GM10847 (cell line): ENCODE data around the gene ANKS1A.

ENCODE experiments used
- POLR2A ChIP-seq: IDR thresholded peaks from 2 replicates; pipeline ENCODE4 v1.6.1; 2011; ENCODE audit not compliant: insufficient read length; ENCODE audit errors: extremely low read depth

ANKS1A gene

DNA sequence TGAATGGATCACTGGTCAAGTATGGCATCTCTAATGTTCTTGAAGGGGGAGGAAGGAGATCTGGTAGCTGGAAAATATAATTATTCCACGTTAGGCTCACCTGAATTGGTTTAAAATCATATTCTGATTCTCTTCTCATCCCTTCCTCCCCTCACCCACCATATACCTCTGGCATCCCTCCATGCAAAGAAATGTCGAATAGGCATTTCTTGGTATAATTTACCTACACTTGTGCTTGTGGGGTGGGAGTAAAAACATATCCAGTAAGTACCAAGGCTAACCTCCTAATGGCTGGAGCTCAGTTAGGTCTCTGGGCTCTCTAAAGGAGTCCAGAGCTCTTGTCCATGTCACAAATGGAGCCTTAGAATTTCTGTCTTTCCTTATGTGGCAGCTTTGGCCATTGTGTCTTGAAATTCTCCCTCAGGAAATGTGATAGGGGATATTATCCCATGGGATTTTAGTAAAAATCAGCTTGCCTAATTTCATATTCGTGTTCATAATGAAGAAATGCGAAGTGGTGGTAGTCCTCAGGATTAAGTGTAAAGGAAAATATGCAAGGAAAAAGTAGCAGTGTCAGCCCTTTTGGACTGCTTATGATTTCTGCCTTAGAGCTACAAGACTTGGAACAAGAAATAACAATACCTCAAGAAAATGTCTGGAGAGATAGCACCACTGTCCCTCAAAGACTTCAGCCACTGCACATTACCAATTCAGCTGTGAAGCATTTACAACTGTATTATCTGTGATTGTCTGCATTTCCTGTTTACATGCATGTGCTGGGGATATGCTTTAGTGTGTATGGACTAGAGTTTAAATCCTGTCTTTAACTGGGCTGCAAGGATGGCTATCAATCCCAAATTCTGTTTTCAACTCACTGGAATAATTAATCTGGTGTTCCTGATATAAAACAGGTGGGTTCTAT, 13.5 kb upstream of the ANKS1A start:
- no peak for TF ChIP-seq POLR2A

DNA sequence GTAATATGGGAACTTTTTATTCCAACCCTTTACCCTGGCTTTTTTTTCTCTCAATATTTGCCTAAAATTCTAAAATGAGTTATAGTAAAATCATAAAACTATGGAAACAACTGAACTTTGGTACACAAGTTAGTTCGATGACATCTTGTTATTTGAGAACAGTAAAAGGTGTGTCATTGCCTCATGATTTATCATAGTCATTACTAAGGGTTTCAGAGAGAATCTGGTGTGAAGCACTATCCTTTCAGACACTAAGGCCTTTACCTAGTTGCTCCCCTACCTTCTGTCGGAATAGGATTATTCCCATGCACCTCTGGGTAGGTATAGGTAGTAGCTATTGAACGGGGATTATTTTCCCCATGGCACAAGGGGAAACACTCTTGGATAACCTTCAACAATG, 12.6 kb upstream of the ANKS1A start:
- TF ChIP-seq POLR2A: no peak

DNA sequence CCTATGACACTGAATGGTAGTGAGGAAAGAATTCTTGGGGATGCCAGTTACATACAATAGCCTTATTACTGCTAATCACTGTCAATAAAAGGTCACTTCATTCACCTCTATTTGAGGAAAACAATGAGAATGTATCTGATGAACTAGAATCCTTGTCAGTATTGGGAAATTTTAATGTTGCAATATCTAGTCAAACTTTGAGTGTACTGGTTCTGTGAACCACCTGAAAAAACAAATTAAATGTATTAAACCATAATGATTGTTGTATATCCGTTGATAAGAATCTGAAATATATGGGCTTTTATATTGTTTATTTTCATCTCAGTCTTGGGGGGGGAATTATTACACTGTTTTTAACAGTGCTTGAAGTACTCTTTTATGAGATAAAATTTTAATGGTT, 11.8 kb upstream of the ANKS1A start:
- no peak for TF ChIP-seq POLR2A

DNA sequence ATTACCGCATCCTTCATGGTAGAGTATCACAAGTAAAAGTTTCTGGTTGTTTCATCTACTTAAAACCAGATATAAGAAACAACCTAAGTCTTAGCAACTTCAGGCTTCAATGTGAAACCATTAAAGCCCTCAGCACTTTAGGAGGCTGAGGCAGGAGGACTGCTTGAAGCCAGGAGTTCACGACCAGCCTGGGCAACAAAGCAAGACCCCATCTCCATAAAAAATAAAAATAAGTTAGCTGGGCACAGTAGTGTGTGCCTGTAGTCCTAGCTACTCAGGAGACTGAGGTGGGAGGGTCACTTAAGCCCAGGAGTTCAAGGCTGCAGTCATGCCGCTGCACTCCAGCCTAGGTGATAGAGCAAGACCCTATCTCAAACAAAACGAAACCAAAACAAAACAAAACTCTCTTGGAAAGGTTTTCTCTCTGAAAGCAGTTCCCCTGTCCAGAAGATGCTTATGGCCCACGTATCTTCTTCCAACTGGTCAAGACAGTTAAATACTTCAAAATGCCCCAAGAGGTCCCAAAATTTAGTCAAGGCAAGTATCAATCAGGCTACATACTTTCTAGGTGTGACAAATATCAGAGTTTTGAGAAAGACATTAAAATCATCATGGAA, 11.1 kb upstream of the ANKS1A start:
- no peak for TF ChIP-seq POLR2A

DNA sequence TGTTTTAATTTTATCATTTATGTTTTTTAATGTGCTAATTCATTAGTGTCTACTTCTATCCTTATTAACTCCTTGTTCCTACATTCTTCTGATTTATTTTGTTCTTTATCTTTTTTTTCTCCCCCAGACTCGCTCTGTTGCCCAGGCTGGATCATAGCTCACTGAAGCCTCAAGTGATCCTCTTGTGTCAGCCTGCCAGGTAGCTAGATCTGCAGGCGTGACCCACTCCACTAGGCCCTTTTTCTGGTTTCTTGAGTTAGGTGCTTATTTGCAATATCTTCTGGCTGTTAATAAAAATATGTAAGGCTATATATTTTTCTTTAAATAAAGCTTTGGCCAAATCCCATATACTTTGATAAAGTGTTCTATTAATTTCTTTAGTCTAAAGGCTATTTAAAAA, 4.1 kb upstream of the ANKS1A start:
- TF ChIP-seq POLR2A: no peak

DNA sequence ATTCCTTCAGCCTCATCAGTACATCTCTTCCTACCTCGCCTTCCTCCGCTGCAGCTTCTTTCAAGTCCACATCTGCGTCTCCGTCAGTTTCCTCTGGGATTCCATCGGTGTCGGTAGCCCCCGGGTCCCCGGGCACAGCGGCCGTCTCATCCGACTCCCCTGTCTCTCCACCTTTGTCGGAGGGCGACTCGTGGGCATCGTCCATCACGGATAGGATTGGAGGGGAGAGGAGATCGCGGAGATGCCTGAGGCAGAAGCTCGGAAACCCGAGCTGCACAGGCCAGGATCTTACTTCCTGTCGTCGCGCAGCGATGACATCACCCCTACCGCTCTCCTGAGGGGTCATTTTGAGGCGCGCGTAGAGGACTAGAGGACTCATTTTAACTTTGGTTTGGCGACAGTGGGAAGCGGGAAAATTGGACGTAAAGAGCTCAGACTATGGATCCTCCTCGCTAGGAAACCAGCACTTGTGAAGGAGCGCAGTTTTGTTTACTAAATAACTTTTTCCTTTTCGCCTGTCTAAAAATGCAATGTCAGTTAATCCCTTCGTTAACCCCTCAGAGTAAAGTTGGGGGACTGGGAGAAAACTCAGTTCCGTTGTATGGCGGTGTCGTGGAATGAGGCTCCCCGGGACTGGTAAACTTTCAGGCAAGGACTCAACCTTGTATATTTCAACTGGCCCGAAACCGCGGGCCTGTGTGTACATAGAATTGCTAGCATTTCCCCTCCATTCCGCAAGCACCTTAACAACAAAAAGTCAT, 1.1 kb upstream of the ANKS1A start, which contains the start of gene TAF11:
Gene TAF11 (minus strand): TSS at position 290 of the 761 bp plus-strand sequence. CDS start 85 bp downstream, at position 205.
- peak; percentile 87 for TF ChIP-seq POLR2A

DNA sequence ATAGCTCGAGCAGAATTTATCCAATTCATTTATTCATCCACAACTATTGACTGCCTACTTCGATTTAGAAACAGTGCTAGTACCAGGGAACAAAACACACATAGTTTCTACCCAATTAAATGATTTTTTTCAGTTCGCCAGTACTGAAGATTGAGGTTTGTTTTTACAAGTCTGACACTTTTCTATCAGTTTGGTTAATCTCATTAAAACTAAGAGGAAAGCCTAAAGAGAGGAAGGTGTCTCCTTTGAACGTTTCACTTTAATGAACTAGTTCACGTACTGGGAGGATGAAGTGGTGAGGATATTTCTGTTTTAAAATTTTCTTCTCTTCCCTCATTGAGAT, 570 bp upstream of the ANKS1A start:
- no peak for TF ChIP-seq POLR2A

DNA sequence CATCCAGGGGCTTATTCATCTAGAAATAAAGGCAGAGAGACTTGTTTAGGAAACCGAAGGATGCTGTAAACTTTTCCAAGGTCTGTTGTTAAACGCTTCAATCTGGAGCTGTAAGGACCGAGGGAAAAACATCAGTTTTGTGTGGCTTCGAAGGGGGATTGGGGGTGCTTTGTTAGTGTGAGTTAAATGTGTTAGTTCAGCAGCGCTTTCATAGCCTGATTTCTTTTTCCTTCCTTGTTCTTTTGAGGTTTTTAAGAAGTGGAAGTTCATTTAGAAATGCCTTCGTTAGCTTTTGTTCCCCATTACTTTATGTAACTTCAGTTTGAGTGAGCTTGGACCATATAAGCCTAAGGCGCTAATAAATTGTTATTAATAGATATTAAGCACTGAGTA, 1.5 kb downstream of the ANKS1A start:
- TF ChIP-seq POLR2A: no peak

DNA sequence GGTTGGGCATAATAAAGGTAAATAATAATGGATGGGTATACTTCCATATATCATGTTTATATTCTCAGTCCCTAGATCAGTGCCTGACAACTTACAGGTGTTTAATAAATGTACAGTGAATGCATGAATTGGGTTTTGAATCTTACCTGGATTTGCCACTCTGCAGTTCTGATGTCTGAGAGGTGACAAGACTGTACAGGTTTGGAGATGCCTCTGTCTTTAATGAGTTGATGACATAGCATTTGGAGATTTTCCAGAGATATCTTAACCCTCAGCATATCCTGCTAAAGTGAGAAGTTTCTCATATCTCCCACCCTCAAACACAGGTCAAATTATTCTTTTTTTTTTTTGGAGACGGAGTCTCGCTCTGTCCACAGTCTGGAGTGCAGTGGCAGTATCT, 2.2 kb downstream of the ANKS1A start:
- no peak for TF ChIP-seq POLR2A

DNA sequence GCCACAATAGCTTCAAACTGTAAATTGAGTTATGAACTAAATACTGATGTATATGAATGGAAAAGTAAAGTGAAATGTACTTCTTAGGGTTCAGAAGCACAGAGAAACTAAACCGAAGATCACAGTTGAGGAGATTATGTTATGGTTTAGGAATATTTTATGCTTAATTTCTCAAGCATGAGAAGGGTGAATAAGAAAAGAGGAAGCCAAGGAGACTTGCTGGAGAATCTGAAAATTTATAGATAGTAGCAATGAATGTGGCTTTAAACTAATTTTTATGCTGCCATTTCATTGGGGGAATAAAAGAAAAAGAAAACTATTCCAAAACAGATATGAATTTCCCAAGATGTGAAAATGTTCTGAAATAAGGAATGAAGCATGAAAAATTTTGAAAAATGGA, 5.6 kb downstream of the ANKS1A start:
- no peak for TF ChIP-seq POLR2A

DNA sequence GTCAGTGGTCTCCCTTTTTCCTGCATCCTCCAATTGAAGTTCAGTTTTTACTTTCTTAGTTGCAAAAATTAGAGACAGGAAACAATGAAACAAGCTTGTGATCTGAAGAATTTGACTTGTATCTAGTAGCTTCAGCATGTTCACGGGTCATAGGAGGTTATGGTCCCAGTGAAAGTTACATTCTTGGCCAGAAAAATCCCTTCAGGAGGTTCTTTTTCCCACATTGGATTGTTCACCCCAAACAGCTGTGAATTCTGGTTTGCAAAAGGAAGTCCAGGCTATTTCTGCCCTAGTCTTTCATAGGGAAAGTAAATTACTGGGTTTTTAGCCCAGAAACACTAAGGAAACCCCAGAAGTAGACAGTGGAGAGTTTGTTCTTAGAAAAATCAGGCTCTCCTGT, 8.1 kb downstream of the ANKS1A start:
- TF ChIP-seq POLR2A: no peak

DNA sequence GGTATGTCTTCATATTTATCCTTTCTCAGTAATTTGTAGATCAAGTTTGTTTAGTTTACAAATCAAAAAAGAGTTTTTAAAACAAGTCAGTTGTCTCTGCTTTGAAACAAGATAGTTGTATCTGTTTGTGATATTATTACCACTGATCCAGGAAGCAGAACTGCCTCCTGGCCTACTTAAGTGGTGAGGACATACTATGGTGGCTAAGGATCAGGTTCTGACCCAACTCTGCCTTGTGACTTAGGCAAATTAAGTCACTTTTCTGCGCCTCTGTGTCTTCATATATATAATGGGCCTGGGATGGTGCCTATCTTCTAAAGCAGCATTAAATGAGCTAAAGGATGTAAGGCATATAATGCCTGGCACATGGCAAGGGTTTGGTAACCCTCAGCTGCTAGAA, 8.7 kb downstream of the ANKS1A start:
- TF ChIP-seq POLR2A: no peak

DNA sequence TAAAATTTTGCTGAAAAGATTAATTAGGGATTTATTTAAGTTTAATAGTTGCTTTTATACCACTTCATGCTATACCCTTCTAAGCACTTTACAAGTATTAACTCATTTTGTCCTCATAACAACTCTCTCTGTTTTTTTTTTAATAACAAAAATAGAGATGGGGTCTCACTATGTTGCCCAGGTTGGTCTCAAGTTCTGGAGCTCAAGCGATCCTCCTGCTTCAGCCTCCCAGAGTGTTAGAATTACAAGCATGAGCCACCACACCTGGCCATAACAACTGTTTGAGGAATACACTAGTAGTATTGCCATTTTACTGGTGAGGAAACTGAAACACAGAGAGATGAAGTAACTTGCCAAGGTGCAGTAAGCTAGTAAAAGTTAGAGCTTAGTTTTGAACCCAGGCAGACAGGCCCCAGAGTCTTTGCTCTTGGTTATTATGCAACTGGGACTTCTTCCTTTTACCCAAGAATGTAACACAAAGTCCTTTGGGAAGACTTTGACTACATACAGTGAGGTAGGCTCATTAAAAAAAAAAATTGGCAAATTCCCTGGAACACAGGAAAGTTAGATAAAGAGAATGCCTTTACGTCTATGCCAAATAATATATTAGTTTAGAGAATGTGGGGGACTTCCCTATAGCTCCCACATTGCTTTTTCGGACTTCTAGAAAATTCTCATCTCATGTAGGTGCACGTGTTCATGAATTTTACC, 11.4 kb downstream of the ANKS1A start:
- no peak for TF ChIP-seq POLR2A

DNA sequence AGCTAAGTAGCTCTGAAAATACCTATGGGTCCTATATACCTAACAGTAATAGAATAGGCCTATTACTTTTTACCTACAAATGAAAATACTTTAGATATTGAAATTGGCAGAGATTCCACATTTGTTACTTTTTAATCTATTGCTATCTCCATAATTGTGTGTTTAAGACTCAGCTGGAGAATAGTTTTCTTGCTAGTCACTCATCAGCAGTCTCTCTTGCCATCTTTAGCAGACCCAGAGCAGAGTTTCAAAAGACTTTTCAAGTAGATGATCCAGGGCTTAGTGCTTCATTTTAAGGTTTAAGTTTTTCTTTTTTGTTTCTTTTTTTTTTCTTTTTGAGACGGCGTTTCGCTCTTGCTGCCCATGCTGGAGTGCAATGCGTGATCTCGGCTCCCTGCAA, 12.9 kb downstream of the ANKS1A start:
- no peak for TF ChIP-seq POLR2A

DNA sequence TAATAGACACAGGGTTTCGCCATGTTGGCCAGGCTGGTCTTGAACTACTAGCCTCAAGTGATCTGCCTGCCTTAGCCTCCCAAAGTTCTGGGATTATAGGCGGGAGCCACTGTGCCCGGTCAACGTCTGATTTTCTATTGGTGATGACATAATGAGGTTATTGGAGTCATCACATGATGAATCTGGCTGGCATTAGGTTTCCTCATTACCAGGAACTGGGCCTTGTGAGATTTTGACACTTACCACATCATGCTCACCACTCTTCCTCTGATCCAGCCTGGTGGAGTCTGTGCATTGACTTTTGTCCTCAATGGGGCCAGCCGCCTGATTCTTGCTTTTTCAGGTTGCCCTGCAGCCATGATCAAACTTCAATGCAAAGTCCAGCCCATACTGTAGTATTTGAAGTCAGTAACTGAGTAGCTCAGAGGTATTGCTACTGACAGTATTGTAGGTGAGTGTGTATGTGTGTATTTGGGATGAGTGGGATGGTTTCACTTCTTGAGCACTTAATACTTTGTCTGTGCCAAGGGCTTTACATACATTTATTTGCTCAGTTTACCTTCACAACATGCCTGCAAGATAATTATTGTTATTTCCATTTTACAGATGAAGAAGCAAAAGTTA, 16.0 kb downstream of the ANKS1A start:
- TF ChIP-seq POLR2A: no peak
